HCT116 (cell line): ENCODE data around the gene TIGD2. TPM values are rescaled to one million over a fixed set of nuclear protein-coding genes. Genes with fewer than 3 reads are reported as not detected.
A peak's percentile ranks its signal among the peaks of the same experiment; 100 is the strongest.

Experiments
- ATAC-seq: fragments of 200-7000 bp; cut with Tn5 transposase; 2 replicates; pipeline ENCODE4 v1.9.1; 2020; ENCODE audit warnings: mild to moderate bottlenecking, moderate library complexity
- BruUV-seq: library from RNA; stranded (reverse); fragments of 400-500 nt; replicated peaks from 2 replicates; lab custom pipeline; 2021; lab: Mats Ljungman, UMichigan
- CTCF ChIA-PET: fragments of 300-600 bp; sonication (Branson Sonifier 250); formaldehyde crosslinking; loops from one replicate; lab custom pipeline; 2021; ENCODE audit warnings: antibody characterized with exemption; lab: Charles Lee
- POLR2A ChIA-PET: fragments of 300-600, 350-600 bp; sonication (Branson Sonifier 250); formaldehyde crosslinking; loops from one replicate; lab custom pipeline; 2021; ENCODE audit warnings: antibody characterized with exemption; lab: Charles Lee
- RAD21 ChIA-PET, 2 experiments: fragments of 300-600 bp; sonication (Branson Sonifier 250); formaldehyde crosslinking; loops; one replicate each; lab custom pipeline; 2023; ENCODE audit warnings: low total read pairs in 2 of 2; ENCODE audit not compliant: uncharacterized antibody in 2 of 2, unreplicated experiment in 2 of 2, low non-redundant PET in 1 of 2; lab: Charles Lee
- DNase-seq: peaks from one replicate; pipeline ENCODE4 v3.0.0-alpha.2; 2010; ENCODE audit warnings: low read depth, low spot score
- H2AFZ ChIP-seq: fragments of 200-600 bp; shearing (Covaris generic), sonication (generic); 2 replicates; pipeline ENCODE4 v1.6.1; 2017; ENCODE audit warnings: low read depth, mixed run types, mixed read lengths, antibody characterized with exemption, low read length; ENCODE audit not compliant: poor library complexity, severe bottlenecking
- H3K27ac ChIP-seq: 2 replicates; pipeline ENCODE4 v1.5.1; 2012; ENCODE audit warnings: low read depth, low read length
- H3K27me3 ChIP-seq: fragments of 200-600 bp; sonication (generic); 2 replicates; pipeline ENCODE4 v1.6.1; 2016; ENCODE audit warnings: mixed run types, low read length, mixed read lengths; ENCODE audit not compliant: insufficient read depth
- H3K36me3 ChIP-seq, 2 experiments: fragments of 200-500 bp in 1 of 2; fragments of 200-600 bp in 1 of 2; sonication (Bioruptor generic) in 1 of 2; sonication (generic) in 1 of 2; 2 replicates each; pipeline versions ENCODE4 v1.5.1 to v1.6.1; 2014 to 2016; ENCODE audit warnings: low read length in 2 of 2, inconsistent platforms in 1 of 2, mixed read lengths in 1 of 2, mixed run types in 1 of 2; ENCODE audit not compliant: insufficient read depth in 2 of 2, control insufficient read depth in 1 of 2
- H3K4me1 ChIP-seq, 2 experiments: fragments of 200-600 bp in 1 of 2; sonication (generic) in 1 of 2; 2 replicates each; pipeline versions ENCODE4 v1.5.1 to v1.6.1; 2012 to 2017; ENCODE audit warnings: low read length in 2 of 2, inconsistent platforms in 1 of 2, mild to moderate bottlenecking in 1 of 2, mixed read lengths in 1 of 2, mixed run types in 1 of 2, moderate library complexity in 1 of 2; ENCODE audit not compliant: insufficient read depth in 2 of 2, control insufficient read depth in 1 of 2
- H3K4me2 ChIP-seq: fragments of 200-600 bp; sonication (generic); 2 replicates; pipeline ENCODE4 v1.6.1; 2017; ENCODE audit warnings: mixed run types, low read length, mixed read lengths
- H3K4me3 ChIP-seq, 2 experiments: fragments of 200-600 bp in 1 of 2; sonication (generic) in 1 of 2; replicated peaks in 1 of 2; 2 replicates each; pipeline ENCODE4 v1.5.1; 2011 to 2016; ENCODE audit warnings: low read length in 2 of 2, control low read depth in 1 of 2, low read depth in 1 of 2, mild to moderate bottlenecking in 1 of 2, mixed read lengths in 1 of 2, mixed run types in 1 of 2
- H3K79me2 ChIP-seq: fragments of 200-600 bp; sonication (generic); 2 replicates; pipeline ENCODE4 v1.6.1; 2017; ENCODE audit warnings: mild to moderate bottlenecking, mixed run types, low read length, moderate library complexity, mixed read lengths; ENCODE audit not compliant: insufficient read depth
- H3K9ac ChIP-seq: fragments of 200-600 bp; sonication (generic); 2 replicates; pipeline ENCODE4 v1.6.1; 2016; ENCODE audit warnings: low read length, mixed read lengths
- H3K9me2 ChIP-seq: fragments of 200-600 bp; sonication (generic), shearing (Covaris generic); 2 replicates; pipeline ENCODE4 v1.6.1; 2017; ENCODE audit warnings: mixed run types, mild to moderate bottlenecking, moderate library complexity; ENCODE audit not compliant: insufficient read depth
- H3K9me3 ChIP-seq, 2 experiments: fragments of 200-500 bp in 1 of 2; fragments of 200-600 bp in 1 of 2; sonication (Bioruptor generic) in 1 of 2; sonication (generic) in 1 of 2; 2 replicates each; pipeline ENCODE4 v1.6.1; 2014 to 2017; ENCODE audit warnings: low read length in 2 of 2, mixed read lengths in 2 of 2, inconsistent platforms in 1 of 2, low read depth in 1 of 2, mild to moderate bottlenecking in 1 of 2, mixed run types in 1 of 2, moderate library complexity in 1 of 2; ENCODE audit not compliant: control insufficient read depth in 1 of 2, insufficient read depth in 1 of 2
- H4K20me1 ChIP-seq: fragments of 200-600 bp; sonication (generic), shearing (Covaris generic); 2 replicates; pipeline ENCODE4 v1.6.1; 2017; ENCODE audit warnings: mixed run types, mild to moderate bottlenecking, moderate library complexity; ENCODE audit not compliant: insufficient read depth
- CBX3 ChIP-seq: IDR thresholded peaks from 2 replicates; pipeline ENCODE4 v1.6.1; 2012; ENCODE audit warnings: low read depth
- CEBPB ChIP-seq: IDR thresholded peaks from 2 replicates; pipeline ENCODE4 v1.6.1; 2012; ENCODE audit warnings: low read depth
- TCF7L2 ChIP-seq: IDR thresholded peaks from 2 replicates; pipeline ENCODE4 v1.7.0; 2011; ENCODE audit warnings: borderline replicate concordance, inconsistent platforms; ENCODE audit not compliant: insufficient read depth, insufficient read length; ENCODE audit errors: extremely low read depth
- intact Hi-C: fragments of 100-400 bp; cut with micrococcal nuclease; formaldehyde crosslinking; loops from 2 replicates; pipeline ENCODE4 v1.10.0; 2022
- total RNA-seq: library from RNA; stranded (reverse); gene quantifications from one replicate; pipeline ENCODE4 v1.2.1, GENCODE V29; 2021; ENCODE audit not compliant: unreplicated experiment

TIGD2 gene
- total RNA-seq, 1 experiment from 2014 or later, result 10.3 TPM

GRCh38 chr4:89110541-89110985 is 770 bp upstream of the TIGD2 start:
- BruUV-seq, result no TSS peak
- no peaks in the 10 kb centered on the region for H3K9me2 ChIP-seq
- H3K9me3 ChIP-seq, result 0 out of 4 replicates have a peak, but pooled peaks cover 0 to 4% of the 10 kb centered on the region in 2 experiments
- ChIA-PET POLR2A (no interaction called here), RAD21 (no interaction called here), CTCF (no interaction called here)
- 0 out of 4 replicates have a peak, but pooled peaks cover 0 to 7% of the 10 kb centered on the region in 2 experiments for H3K36me3 ChIP-seq
- H4K20me1 ChIP-seq, result no peaks in the 10 kb centered on the region
- H3K27me3 ChIP-seq, result no peaks in the 10 kb centered on the region
- intact Hi-C loops, result loop anchor here (2.0 kb wide), 1 partner anchor 292 kb away; no protein-coding TSS in a partner anchor
- no peak for DNase-seq
- H3K9ac ChIP-seq, result no peak overlapping the region
- no peak for ATAC-seq
- no peak overlapping the region for H3K27ac ChIP-seq
- H2AFZ ChIP-seq, result no peak overlapping the region
- H3K4me3 ChIP-seq, result 0 out of 4 replicates have a peak overlapping the region, but pooled peaks of 1 of the 2 experiments have one; percentile 35
- H3K4me2 ChIP-seq, result peak overlapping the region; percentile 83
- peaks cover 7% of the 10 kb centered on the region; the same call in 1 of the 2 replicates for H3K79me2 ChIP-seq
- peaks cover 3 to 18% of the 10 kb centered on the region in 2 experiments; a peak in 3 of 4 replicates for H3K4me1 ChIP-seq
- TF ChIP-seq CEBPB, result no peak

- Histone ChIP-seq H3K79me2 (peaks cover 7% of the 10 kb centered on the region; the same call in 1 of the 2 replicates), H3K4me1 (peaks cover 3 to 18% of the 10 kb centered on the region in 2 experiments; a peak in 3 of 4 replicates), H2AFZ (no peak overlapping the region), H3K9me3 (0 out of 4 replicates have a peak, but pooled peaks cover 0 to 4% of the 10 kb centered on the region in 2 experiments), H3K27ac (peak overlapping the region; percentile 68), H4K20me1 (no peaks in the 10 kb centered on the region), H3K4me3 (peak overlapping the region; percentile 70 to 71), H3K9ac (peak overlapping the region; percentile 71), H3K36me3 (0 out of 4 replicates have a peak, but pooled peaks cover 0 to 7% of the 10 kb centered on the region in 2 experiments), H3K4me2 (peak overlapping the region; percentile 83), H3K27me3 (no peaks in the 10 kb centered on the region), H3K9me2 (no peaks in the 10 kb centered on the region)
- RAD21 ChIA-PET, result no interaction called here
- CTCF ChIA-PET, result no interaction called here
- ATAC-seq (no peak), DNase-seq (no peak)
- POLR2A ChIA-PET, result no interaction called here
- intact Hi-C loops, result loop anchor here (2.0 kb wide), 1 partner anchor 293 kb away; no protein-coding TSS in a partner anchor
- peak; percentile 82 for TF ChIP-seq CEBPB
- TF ChIP-seq CBX3, result no peak
- no peak for TF ChIP-seq TCF7L2
- BruUV-seq, result no TSS peak
Measured at GRCh38 chr4:89111833-89112563, 665 bp downstream of the TIGD2 start.
